Left kidney (tissue), 2 donors: ENCODE results near the gene SLC12A8. TPM values are rescaled to one million over a fixed set of nuclear protein-coding genes. Genes with fewer than 3 reads are reported as not detected.

ENCODE experiments used
- DNase-seq: peaks from one replicate; pipeline ENCODE4 v3.0.0-alpha.2; 2013
- polyA plus RNA-seq: library from polyadenylated mRNA; unstranded; fragments of 120-200 nt; gene quantifications from one replicate; pipeline ENCODE4 v1.2.1, GENCODE V29; 2013; ENCODE audit not compliant: insufficient read length

SLC12A8 gene
- polyA plus RNA-seq, 1 donor, result 7.7 TPM

DNA sequence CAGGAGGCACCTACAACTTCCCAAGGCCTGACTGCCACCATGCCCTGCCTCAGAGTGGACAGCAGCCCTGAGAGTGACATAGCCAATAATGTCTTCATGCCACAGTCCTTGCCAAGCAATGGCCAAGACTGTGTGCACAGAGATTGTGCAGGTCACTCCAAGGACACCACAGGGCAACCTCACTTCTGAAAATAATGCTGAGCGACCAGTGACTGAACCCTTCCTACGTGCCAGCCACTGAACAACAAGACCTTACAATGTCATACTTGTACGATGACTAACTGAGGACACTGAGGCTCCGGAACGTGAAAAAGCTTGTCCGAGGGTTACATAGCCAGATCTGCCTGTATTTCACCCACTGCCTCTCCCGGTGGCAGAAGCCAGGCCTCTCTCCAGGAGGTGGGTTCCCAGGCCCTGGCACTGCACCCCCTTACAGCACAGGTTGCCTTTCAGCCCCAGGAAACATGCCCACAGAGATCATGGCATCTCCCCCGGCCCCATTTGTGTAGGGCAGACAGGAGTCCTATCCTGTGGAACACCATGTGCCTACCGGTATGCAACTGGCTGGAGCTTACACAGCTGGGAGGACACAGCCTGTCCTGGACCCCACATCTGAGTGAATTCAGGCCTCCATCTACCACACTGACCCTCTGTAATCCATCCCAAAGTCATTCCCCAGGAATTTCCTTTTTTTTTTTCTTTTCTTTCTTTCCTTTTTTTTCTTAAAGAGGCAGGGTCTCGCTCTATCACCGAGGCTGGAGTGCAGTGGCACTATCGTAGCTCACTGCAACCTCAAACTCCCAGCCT lies 72.3 kb downstream of the SLC12A8 start:
- DNase-seq, result no peak

DNA sequence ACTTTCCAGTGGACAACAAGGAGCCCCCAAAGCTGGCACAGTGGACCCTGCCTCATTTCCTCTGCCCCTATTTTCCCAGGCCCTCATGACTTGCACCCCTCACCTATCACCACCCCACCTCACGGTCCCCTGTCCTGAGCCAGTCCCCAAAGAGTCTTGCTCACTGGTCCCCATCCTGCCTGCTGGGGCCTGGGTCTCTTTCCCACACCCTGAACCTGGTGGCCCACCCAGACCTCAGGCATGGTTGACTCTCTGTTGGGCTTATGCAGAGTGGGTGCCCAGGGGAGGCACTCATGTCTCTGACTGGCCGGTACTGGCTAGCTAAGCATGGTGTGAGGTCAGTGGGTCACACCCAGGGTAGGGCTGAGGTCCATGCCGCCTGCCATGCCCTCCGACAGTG lies 73.2 kb downstream of the SLC12A8 start:
- no peak for DNase-seq

DNA sequence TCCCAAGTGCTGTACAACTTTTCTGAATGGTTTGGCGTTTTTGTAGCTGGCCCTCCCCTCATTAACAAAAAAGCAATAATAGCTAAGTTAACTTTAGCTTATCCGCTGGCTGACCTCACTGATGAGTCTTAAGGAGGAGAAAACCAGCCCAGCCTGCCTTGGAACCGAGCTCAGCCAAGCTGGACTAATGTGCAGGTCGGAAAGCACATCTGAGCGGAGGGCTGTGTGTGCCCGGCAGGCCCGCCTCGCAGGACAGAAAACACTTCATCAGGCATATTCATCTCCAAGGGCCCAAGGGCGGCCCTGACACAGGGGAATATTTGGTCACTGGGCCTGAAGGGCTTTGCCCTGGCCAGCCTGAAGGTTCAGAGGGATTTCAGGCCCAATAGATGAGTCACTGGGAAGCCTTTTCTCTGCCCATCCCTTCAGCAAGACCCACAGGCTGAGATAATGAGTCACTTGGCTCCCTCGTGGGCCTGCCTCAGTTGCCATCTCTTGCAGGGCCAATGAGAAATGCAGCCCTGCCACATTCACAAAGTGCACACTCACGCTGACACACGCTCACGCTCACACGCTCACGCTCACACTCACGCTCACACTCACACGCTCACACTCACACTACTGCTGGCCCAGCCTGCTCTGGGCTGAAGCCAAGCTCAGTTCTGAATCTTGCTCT lies 75.1 kb downstream of the SLC12A8 start:
- no peak for DNase-seq

DNA sequence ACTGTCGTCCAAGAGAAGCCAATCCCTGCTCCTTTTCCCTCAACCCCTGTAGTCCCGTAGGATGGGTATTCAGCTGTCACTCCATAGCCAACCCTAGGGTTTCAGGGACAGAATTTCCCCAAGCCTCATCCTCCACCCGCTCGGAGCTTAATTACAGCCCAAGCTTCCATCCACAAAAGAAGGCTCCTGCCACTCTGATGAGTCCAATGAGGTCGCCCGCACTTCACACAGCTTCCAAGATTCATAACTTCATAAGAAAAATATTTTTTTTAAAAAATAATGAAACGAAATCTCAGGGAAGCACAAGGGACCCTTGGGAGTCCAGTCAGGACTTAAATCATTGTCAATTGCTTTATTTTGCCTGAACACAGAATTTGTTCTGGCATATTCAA lies 75.6 kb downstream of the SLC12A8 start:
- DNase-seq, result no peak

DNA sequence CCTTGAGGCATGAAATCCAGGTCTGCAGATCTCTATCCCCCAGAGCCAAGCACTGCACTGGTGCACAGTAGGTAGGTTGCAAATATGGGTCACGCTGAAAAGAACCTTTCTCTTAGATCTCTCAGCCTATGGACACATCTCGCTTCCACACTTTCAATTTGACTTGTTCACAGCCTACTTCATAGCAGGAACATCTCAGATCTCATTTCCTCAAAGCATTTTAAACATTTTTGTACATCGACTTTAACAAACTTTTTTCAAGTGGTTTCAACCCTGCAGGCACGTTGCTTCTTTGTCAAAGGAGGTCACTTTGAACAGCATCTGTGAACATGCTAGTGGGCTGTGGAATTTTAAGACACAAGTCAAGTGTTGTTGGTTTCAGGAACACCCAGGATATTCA lies 76.0 kb downstream of the SLC12A8 start:
- no peak for DNase-seq

DNA sequence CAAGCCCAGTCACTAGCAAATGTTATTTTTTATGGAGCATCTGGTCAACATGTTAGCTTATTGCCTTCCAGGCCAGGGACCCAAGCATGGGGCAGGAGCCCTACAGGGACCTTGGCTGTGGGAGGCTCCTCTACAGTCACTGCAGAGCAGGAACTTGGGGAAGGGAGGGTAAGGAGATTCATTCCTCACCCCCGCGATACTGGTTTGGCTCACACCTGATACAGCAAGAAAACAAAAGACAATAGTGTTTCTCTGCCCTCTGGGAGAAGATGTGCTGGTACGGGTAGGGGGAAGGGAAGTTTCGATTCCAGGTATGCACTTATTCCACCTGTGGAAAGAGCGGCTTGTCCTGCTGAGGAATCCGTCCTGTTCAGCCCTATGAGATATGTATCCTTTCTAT lies 77.6 kb downstream of the SLC12A8 start:
- no peak for DNase-seq

DNA sequence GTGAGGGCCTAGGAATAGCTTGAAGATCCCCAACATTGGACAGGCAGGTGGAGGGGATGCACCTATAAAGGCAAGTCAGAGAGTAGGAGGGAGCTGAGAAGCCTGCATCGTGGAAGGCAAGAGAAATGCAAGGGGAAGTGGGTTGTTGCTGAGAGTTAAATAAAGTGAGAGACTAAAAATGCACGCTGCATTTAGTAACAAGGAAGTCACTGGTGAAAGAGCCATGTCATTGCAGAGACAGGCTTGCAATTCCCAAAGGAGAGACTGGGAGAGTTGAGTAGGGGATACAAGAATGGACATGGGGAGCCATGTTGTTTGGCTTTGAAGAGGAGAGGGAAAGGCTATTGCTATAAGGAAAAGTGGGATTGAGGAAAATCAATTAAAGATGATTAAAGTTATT lies 79.7 kb downstream of the SLC12A8 start:
- DNase-seq, result no peak

DNA sequence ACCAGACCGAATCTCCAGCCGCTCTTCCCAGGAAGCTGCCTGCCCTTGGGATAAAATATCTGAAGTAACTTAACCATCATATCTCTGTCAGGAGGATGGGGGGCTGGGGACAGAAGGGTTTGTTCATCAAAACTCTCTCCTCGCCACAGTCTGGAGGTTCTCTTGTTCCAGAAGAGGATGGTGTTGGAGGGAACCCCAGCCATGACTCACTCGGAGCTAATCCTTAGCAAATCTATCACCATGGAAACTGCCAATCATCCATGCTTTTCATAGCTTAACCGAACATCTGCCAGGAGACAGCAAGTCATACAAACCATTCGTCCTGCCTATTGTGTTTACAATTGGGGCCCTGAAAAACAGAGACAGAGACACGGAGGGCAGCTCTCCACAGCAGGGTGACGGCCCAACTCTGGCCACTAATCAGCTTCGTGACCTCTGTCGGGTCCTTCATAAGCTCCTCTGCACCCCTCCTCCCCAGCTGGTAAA lies 83.0 kb downstream of the SLC12A8 start:
- DNase-seq, result no peak

DNA sequence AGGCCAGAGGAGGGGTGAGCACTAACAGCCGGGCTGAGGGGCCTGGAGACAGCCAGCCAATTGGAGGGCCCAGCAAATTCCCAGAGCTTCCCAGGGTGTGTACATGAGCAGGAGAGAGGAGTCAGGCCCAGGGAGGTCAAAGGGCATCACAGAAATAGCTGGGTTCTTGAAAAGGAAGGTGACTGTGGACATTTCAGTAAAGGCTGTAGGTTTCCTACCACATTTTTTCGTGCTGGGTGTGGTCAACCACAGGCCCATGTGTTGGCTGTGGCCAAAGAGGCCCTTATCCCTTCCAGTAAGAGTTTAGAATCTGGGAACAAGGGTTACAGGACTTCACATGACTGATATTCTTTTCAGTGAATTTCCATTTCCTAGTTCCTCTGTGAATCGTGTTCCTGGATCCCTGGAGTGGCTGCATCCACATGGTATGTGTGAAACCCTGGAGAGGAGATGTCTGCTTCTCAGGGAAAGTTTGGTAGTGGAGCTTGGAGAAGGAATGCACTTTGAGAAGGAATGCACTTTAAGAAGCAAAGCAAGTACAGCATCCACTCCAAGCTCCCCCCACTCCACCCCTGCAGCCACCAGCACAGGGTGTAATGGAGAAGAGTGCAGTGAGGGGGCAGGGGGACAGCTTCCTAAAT lies 83.6 kb downstream of the SLC12A8 start:
- DNase-seq, result no peak

DNA sequence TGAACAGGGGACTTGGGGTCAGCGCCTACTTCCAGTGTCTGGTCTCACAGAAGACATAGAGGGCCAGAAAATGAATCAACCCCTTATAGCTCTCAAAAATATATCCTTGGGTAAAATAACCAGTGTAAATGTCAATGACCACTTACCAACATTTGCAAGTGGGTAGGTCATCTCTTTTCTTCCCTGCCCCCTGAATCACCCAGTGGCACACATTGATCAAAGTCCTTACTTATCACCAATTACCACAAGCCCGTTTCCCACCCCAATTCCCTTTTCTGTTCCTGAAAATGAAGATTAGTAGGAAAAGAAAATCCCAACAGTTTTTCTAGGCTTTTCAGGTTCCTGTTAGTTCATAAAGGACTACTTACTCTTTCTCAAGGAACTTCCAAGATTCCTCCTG lies 86.2 kb downstream of the SLC12A8 start:
- no peak for DNase-seq

DNA sequence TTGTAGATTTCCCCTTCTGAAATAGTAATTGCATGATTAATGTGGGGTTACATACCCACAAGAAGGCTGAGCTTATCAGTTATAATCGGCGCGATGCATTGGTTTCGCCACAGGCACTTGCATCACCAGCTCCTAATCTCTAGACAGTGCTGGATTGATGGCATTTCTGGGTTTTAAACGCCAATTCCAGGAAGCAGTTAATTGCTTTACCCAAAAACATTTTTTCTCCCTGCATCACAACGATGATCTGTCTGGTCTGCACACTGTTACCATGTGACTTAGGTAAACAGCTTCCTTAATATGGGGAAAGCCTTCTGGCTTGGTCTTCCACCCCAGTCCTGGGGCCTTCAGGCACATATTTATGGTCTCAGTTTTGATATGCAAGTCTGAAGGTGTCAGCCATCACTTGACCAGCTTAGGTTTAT lies 86.7 kb downstream of the SLC12A8 start:
- DNase-seq, result no peak

DNA sequence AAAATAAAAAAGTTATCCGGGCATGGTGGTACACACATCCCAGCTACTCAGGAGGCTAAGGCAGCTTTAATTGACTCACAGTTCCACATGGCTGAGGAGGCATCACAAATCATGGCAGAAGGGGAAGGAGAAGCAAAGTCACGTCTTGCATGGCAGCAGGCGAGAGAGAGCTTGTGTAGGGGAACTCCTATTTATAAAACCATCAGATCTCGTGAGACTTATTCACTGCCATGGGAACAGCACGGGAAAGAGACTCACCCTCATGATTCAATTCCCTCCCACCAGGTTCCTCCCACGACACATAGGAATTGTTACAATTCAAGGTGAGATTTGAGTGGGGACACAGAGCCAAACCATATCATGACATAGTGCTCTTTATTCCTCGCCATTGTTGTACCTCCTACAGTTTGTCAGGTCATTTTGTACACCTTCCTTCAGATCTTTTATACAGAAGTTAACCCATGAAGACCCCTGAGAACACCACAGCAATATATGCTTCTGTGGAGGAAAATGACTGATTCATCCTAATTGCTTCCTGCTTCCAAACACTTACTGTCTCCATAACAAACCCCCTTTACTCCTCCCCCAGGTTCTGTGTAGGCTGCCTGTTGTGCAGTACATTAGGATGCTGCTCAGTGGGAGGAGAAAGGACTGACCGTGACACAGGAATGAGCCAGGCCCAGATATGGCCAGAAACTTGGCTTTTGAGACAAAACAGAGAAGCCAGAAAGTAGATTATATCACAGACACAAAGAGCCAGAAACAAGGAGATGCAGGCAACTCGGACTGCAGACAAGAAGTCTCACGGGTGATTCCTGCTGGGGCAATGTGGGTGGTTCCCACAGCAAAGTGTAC lies 88.9 kb downstream of the SLC12A8 start:
- DNase-seq, result no peak

DNA sequence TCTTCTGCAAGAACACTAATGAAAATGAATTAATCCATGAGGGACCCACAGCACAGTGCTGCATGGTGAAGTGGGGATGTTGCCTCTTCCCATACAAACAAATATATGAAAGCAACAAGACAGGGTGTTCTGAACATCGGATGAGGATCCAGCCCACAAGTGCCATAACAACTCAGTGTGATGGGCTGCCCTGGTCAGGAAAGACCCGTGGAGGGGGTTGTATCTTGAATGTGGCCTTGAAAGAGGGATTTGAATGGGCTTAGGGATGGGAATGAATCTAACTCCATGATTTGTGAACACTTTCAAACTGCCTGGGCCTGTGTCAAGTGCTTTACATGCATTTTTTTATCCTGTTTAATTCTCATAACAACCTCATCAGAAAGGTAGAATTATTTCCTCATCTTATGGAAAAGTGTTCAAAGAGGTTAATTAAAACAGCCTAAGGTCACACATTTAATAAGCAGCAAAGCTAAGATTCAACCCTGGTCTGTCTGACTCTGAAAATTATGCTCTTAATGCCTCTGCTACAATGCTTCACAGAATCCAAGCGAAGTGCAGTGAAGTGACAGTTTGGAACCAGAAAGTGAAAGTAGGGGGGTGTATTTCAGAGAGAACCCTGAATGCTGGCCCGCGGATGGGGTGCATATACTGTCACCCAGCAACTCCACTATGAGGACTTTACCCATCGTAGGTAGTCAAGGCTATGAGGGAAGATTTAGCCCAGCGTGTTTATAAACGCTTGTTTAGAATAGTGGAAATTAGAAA lies 91.1 kb downstream of the SLC12A8 start:
- DNase-seq, result no peak

DNA sequence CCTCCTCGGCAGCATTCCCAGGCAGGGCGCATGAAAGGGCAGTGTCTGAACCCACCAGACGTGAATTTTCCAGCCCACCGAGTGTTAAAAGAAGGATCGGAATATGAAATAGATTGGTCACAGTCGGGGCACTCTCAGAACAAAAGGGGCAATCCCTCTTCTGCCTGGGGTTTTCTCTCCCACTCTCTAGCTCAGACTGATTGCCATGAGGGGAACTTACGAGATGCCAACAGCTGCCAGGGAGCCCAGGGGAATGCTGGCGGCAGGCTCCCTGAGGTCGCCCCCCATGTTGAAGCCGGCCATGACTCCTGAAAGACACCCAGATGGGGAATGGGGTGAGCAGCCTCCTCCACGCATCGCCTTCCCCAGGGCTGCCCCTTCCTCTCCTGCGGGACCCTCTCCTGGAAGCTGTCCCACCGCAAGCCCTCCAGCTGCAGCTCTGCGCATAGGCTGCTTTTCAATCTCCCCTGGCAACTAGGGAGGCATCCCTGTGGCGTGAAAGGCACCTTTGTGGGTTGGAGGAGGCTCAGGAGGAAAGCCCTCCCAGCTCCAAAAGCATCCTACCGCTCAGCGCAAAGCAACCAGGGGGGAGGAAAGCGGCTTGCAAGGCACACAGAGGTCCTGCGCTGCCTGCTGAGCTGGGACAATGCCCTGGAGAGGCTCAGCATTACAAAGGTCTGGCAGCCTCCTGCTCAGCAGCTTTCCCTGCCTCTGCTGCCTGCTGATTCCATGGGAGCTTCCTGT lies 92.0 kb downstream of the SLC12A8 start:
- no peak for DNase-seq

DNA sequence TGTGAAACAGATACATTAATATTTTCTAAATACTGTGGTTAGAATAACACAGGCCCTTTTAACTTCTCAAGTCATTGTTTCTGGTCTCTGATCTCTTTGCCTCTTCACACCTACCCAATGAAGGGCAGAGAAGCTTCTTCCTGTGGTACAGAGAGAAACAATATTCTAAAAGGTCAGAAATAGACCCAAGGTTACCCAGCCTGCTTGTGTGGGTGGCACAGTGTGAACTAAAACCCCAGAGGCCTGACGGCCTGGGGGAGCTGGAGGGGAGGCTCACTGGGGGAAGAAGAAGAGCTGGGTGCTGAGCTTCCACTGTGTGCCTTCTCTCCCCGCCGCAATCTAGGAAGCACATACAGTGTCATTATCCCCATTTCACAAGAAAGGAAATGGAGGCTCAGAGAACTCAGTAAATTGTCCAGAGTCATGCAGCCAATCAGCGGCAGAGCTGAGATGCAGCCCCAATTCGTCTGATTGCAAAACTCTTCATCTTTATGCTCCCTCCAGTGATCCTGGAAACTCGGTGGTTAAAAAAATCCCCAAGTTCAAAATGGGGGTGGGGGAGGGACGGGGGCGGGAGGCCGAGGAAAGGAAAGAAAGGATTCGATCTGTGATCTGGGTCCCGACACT lies 92.7 kb downstream of the SLC12A8 start:
- no peak for DNase-seq

DNA sequence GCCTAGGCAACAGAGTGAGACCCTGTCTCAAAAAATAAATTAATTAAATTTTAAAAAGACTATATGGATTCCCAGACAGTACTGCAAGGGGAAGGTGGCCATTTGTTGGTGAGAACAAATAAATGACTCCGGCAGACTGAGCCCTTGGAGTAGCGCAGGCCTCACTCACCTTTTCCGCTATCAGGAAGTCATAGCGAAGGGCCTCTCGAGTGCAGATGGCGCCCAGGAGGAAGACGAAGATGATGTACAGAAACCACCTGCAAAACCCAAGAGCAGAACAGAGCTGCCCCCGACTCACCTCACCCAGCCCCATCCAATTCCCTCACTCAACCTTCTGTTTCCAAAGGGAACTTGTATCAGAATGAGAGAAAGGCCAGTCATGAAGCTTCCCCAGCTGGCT lies 93.9 kb downstream of the SLC12A8 start:
- no peak for DNase-seq

DNA sequence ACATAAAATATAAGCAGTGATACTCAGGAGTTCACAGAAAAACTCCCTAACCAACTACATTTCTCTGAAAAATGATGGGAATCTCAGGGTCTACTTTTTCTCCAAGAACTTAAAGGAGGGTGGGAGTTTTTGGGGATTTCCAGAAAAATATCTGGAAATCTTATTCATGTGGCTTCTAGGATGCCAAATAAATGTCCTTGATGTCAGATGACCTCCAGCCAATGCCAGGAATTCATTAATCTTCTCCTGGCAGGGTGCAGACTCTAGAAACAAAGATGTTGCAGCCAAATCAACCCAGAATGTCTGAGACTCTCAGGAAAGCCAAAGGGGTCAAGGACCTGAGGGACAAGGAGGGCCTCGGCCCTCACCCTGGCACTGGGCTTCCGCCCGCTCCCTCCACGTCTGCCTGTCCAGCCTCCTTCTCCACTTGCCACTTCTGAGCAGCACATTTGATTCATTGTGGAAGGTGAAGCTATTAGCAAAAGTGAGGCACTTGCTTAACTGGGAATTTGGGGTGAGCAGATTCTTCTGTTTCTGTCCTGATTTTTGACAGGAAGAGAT lies 94.8 kb downstream of the SLC12A8 start:
- no peak for DNase-seq

DNA sequence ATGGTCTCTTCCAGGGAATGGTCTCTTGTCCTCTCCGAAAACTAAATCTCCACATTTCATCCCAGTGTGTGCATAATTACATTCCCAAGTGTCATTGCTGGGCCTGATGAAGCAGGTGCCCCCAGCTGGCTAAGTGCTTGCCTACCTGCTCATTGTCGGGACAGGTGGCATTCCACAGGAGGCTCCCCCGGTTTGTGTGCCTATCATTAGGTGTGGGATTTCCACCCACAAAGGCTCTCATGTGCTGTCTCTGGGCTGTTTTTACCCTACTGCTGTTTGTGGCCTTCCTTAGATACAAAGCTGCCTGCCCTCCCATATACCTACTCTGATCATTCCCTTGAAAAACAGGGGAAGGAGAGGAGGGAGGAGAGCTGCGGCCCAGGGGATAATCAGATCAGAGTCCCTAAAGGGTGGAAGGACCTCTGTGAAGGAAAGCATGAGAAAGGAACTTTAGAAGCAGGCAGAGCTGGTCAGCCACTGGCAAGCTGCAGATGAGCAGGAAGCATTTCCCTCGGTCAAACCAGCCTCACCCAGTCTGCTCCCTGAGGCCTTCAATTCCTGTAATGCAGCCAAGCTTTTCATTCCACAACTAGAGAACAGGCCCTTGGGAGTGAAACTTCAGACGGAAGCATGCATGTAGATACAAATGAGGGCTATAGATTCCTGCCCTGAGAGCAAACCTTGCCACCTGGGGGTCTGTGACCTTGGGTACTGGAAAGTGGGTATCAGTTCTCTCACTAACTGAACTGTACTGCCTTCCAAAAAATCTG lies 96.1 kb downstream of the SLC12A8 start:
- peak; percentile 74 for DNase-seq

DNA sequence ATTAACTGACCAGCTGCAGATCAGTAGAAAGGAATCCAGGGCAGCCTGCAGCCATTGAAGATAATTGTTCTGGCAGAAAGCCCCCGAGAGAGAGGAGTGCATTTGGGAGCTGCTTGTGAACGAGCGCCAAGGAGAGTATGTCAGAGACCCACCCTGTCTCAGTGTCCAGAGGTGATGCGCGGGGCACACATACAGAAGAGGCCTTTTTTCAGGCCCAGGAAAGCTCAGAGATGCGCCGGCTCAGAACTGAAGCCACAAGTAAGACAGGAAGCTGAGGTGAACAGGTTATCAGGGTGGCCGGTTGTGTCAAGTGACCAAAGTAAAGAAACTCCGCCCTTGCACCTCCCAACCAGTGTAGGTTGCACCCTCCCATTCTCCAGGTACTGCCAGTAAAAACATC lies 96.9 kb downstream of the SLC12A8 start:
- no peak for DNase-seq
